H1 (cell line): ENCODE measurements around the gene RNF43.

ENCODE experiments used
- BRCA1 ChIP-seq: IDR thresholded peaks from 2 replicates; pipeline ENCODE4 v1.6.1; 2012; ENCODE audit warnings: low read depth, low read length, improper control_type of control experiment
- CEBPB ChIP-seq: IDR thresholded peaks from 2 replicates; pipeline ENCODE4 v1.6.1; 2012; ENCODE audit warnings: low read depth, low read length
- EP300 ChIP-seq, 2 experiments: IDR thresholded peaks; 1 replicate in 1 of 2; 2 replicates in 1 of 2; pipeline ENCODE4 v1.6.1; 2011 to 2012; ENCODE audit warnings: low read depth in 2 of 2, low read length in 2 of 2, mild to moderate bottlenecking in 2 of 2, borderline replicate concordance in 1 of 2, inconsistent platforms in 1 of 2, moderate library complexity in 1 of 2
- EZH2 ChIP-seq: fragments of 200-600 bp; sonication (generic); IDR thresholded peaks from 2 replicates; pipeline ENCODE4 v1.7.1; 2012; ENCODE audit warnings: low read depth, mild to moderate bottlenecking, moderate library complexity, low read length, inconsistent platforms; ENCODE audit not compliant: severe bottlenecking
- HDAC6 ChIP-seq: IDR thresholded peaks from one replicate; pipeline ENCODE4 v1.7.1; 2012; ENCODE audit warnings: low read depth, mild to moderate bottlenecking, inconsistent platforms, low read length, moderate library complexity
- POLR2A ChIP-seq, 2 experiments: IDR thresholded peaks; 1 replicate in 1 of 2; 2 replicates in 1 of 2; pipeline ENCODE4 v1.6.1; 2011; ENCODE audit warnings: low read depth in 2 of 2, low read length in 2 of 2, mild to moderate bottlenecking in 2 of 2; ENCODE audit errors: control extremely low read depth in 1 of 2
- RAD21 ChIP-seq, 2 experiments: IDR thresholded peaks in 1 of 2; conservative IDR thresholded peaks in 1 of 2; 2 replicates each; pipeline ENCODE4 v1.6.1; 2011; ENCODE audit warnings: low read depth in 2 of 2, low read length in 2 of 2, improper control_type of control experiment in 1 of 2, inconsistent platforms in 1 of 2, mild to moderate bottlenecking in 1 of 2, moderate library complexity in 1 of 2
- SIN3A ChIP-seq, 2 experiments: IDR thresholded peaks in 1 of 2; conservative IDR thresholded peaks in 1 of 2; 2 replicates each; pipeline ENCODE4 v1.6.1; 2011 to 2012; ENCODE audit warnings: low read length in 2 of 2, improper control_type of control experiment in 1 of 2, low read depth in 1 of 2, mild to moderate bottlenecking in 1 of 2
- ZNF274 ChIP-seq: IDR thresholded peaks from 2 replicates; pipeline ENCODE4 v1.7.0; 2012; ENCODE audit warnings: low read length, borderline replicate concordance; ENCODE audit errors: extremely low read depth
- TF ChIP-seq, protein P1 (sequence below), 3 experiments: IDR thresholded peaks; 1 replicate in 2 of 3; 2 replicates in 1 of 3; pipeline versions ENCODE4 v1.5.1 to v1.6.1; 2011; ENCODE audit warnings: low read length in 3 of 3, mild to moderate bottlenecking in 3 of 3, inconsistent platforms in 2 of 3, low read depth in 1 of 3, moderate library complexity in 1 of 3; ENCODE audit not compliant: insufficient read depth in 1 of 3; ENCODE audit errors: control extremely low read depth in 1 of 3

DNA sequence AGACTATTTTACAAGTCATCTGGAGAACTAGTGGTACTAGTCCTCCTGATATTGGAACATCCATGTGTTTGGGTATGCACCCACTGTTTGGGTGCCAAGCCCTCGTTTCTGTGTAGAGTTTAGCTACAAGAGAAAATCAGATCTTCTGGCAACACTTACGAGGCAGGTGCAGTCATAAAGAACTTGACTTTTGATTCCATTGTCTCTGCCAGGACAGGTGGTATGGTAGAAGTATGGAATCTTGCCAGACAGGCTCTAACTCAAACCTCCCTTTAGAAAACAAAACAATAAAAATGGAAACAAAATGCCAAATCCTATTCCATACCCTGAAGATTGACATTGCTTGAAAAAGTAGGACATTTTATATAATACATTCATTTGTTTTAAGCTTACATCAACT is 16.0 kb downstream of the RNF43 start:
- TF ChIP-seq CEBPB (no peak), RAD21 (IDR thresholded peaks at IDR 0.05 in 1 of 2, conservative IDR thresholded peaks at IDR 0.05 in 1 of 2; ENCODE audit: low read depth in 2 of 2, low read length in 2 of 2) (no peak), POLR2A (IDR thresholded peaks at IDR 0.05; ENCODE audit: control extremely low read depth in 1 of 2, low read depth in 2 of 2, low read length in 2 of 2) (no peak), SIN3A (conservative IDR thresholded peaks at IDR 0.05 in 1 of 2, IDR thresholded peaks at IDR 0.05 in 1 of 2; ENCODE audit: low read depth in 1 of 2, low read length in 2 of 2) (no peak), EP300 (IDR thresholded peaks at IDR 0.05; ENCODE audit: borderline replicate concordance in 1 of 2, low read depth in 2 of 2, low read length in 2 of 2) (no peak), EZH2 (no peak), BRCA1 (no peak), ZNF274 (no peak), HDAC6 (no peak)
- TF ChIP-seq, protein P1, sequence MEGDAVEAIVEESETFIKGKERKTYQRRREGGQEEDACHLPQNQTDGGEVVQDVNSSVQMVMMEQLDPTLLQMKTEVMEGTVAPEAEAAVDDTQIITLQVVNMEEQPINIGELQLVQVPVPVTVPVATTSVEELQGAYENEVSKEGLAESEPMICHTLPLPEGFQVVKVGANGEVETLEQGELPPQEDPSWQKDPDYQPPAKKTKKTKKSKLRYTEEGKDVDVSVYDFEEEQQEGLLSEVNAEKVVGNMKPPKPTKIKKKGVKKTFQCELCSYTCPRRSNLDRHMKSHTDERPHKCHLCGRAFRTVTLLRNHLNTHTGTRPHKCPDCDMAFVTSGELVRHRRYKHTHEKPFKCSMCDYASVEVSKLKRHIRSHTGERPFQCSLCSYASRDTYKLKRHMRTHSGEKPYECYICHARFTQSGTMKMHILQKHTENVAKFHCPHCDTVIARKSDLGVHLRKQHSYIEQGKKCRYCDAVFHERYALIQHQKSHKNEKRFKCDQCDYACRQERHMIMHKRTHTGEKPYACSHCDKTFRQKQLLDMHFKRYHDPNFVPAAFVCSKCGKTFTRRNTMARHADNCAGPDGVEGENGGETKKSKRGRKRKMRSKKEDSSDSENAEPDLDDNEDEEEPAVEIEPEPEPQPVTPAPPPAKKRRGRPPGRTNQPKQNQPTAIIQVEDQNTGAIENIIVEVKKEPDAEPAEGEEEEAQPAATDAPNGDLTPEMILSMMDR (IDR thresholded peaks at IDR 0.05; ENCODE audit: control extremely low read depth in 1 of 3, insufficient read depth in 1 of 3, low read depth in 1 of 3, low read length in 3 of 3), result no peak
